NCI-H526 (cell line): Measurements from ENCODE around the gene CRELD2.

Experiments used
- DNase-seq, 2 experiments: peaks; one replicate each; lab custom pipeline; 2025; lab: John Stamatoyannopoulos, UW

CRELD2 gene

GRCh38 chr22:49929994-49930575 is 11.7 kb downstream of the CRELD2 start:
- no peak for DNase-seq

DNA sequence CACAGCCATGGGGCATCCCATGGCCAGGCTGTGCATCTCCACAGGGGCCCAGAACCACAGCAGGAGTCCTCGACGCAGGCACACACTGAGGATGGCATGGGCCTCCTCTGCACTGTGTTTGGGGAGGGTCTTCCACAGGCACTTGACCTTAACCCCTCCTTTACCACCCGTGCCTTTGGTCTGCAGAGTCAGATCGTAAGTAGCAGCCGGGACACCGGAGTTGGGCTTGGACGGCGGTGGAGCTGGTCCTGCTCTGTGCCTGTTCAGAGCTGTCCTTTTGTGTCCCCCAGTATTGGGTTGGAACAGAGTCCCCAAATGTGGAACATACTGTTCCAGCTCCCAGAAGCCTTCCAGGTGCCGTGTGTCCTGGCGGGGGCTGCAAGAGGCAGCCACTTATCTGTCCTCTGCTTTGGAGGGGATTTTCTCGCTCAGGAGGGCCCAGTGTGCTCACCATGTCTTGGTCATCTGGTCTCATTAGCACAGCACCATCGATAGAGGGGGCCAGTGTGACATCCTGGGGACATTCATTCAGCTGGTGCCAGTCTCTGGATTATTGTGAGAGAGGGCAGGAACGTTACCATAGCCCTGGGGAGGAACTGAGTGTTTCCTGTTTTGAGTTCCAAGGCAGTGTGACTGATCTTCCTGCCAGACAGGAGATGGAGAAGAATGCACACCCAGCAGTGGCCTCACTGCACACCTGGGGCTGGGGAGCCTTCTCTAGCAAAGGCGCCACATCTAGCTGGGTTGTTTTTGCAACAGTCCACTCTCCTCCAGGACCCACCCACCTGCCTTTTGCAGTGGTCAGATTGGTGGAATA is 12.4 kb downstream of the CRELD2 start:
- peak; percentile 13 to 61 for DNase-seq

GRCh38 chr22:49933236-49934159 is 15.1 kb downstream of the CRELD2 start:
- DNase-seq: no peak

- no peak for DNase-seq
Measured at GRCh38 chr22:49934160-49934890, 15.9 kb downstream of the CRELD2 start.

- DNase-seq: peak in 1 of 2 experiments; percentile 23
Measured at GRCh38 chr22:49934891-49935557, 16.6 kb downstream of the CRELD2 start.

- no peak for DNase-seq
Measured at GRCh38 chr22:49935561-49935960, 17.1 kb downstream of the CRELD2 start.

DNA sequence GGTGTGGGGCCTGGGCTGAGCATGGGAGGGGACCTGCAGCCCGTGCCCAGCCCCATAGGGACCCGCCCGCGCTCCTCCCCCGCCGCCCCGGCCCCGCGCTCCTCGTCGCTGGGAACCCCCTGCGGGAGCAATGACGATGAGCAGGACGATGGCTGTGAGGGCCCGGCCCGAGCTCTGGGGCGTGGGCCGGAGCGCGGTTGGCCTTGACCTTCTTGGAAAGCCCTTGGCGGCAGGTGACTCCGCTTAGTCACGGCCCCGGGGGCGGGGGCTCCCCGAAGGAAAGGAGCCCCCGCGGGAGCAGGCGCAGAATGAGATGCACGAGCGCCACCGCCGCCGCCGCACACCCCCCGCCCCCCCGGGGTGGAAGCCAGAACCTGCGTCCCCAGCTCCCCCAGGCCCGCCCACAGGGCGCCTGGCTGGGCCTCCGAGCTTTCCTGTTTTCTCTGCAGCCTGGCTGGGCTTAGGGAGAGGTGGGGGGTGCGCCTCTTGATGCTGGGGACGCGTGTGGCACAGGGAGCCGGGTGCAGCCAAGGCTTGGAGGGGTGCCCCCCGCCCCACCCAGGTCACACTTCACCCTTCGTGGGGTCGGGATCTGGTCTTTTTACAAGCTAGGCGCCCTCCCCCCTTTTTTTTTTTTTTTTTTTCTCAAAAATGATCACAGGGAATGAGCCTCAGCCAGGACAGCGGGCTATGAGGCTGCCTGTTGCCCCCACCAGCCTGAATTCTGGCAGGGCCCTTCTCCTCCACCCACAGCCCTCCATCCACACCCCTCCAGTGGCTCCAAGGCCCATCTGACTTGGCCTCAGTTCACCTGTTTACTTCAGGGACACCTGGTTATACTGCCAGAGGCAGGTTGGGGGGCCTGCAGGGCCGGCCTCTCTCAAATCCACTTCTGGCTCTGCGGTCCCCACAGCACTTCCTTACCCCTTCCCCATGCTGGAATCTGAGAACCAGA is 17.9 kb downstream of the CRELD2 start:
- DNase-seq: peak in 1 of 2 experiments; percentile 48

DNA sequence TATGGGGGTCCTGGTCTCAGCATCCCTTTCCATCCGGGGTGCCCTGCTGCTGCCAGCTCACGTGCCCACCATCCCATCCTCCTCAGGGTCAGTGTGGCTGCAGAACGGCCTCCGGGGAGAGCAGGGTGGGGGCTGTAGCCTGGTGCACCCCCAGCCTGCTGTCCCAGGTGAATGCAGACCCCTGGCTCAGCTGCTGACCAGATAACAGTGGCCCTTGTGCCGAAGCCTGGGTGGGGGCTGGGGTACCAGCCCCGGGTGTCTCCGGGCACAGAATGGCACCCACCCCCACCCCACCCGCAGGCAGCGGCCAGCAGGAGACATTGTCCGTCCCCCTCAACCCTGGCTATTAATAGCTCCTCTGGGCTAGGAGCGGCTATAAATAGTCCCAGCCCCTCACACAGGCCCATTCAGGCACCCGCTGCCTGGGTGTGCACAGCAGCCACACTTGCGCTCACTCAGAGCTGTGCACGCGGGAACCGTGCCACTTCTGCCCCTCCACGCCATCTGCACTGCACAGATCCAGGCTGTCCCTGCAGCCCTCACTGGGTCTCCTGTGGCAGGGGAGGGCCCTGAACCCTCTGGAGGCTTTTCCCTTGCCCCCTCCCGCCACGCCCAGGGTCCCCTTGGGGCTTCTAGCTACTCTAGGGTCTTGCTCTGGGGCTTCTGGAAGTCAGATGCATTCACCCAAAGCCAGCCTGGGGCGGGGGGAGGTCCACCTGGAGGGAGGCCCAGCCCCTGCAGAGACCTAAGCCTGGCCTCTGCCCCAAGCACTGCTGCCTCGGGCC is 18.7 kb downstream of the CRELD2 start:
- peak in 1 of 2 experiments; percentile 22 for DNase-seq

DNA sequence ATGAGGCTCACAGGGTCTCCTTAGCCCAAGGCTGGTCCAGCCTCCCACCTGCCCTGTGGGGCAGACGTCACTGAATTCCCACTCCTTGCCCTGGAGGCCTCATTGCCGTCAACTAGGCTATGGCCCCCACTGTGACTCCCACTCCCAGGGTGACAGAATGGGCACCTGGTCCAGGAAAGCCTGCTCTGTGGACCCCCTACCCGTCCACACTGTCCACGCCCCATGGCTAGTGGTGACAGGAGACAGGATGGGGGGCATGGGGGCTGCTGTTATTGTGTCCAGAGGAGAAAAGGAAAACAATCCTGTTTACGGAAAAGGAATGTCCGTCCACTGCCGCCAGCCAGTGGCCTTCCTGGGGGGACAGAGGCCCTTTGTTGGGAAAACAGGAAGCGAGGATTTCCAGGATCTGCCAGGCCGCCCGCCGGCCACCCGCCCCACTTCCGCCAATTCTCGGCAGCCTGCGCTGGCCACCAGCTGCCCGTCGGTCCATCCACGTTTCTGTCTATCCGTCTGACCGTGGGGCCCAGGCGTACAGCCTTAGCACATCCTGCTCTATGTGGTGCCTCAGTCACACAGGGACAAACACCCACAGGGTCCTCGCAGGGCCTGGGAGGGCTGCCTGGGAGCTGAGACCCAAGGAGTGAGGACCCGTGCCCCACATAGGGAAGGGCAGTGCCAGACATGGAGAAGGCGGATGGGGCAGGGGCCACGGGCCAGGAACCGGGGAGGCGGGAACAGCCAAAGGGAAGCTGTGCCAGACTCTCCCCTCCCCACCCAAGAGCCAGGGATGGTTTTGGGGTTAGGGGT is 19.5 kb downstream of the CRELD2 start:
- DNase-seq: no peak

DNA sequence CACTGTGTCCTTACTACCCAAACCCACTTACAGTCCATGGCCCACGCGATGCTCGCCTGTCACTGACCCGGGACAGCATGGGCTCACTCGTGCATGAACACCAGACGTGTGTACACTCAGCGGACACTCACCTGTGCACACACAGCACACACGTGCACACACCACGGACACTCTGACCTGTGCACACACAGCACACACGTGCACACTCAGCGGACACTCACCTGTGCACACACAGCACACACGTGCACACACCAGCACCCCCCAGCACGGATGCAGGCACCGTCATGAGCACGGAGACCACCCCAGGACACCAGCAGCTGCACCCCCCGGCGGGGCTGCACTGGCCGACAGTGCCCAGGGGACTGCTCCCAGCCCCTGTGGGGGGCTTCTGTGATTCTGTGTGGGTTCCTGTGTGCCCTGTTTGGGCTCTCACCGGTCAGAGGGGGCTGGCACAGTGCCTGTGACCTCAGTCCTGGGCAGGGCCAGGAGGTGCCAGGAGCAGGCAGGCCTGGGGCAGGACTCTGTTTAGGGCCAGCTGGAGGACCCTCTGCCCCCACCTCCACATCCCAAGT is 20.2 kb downstream of the CRELD2 start:
- DNase-seq: no peak

GRCh38 chr22:49941507-49942316 is 23.3 kb downstream of the CRELD2 start:
- no peak for DNase-seq

DNA sequence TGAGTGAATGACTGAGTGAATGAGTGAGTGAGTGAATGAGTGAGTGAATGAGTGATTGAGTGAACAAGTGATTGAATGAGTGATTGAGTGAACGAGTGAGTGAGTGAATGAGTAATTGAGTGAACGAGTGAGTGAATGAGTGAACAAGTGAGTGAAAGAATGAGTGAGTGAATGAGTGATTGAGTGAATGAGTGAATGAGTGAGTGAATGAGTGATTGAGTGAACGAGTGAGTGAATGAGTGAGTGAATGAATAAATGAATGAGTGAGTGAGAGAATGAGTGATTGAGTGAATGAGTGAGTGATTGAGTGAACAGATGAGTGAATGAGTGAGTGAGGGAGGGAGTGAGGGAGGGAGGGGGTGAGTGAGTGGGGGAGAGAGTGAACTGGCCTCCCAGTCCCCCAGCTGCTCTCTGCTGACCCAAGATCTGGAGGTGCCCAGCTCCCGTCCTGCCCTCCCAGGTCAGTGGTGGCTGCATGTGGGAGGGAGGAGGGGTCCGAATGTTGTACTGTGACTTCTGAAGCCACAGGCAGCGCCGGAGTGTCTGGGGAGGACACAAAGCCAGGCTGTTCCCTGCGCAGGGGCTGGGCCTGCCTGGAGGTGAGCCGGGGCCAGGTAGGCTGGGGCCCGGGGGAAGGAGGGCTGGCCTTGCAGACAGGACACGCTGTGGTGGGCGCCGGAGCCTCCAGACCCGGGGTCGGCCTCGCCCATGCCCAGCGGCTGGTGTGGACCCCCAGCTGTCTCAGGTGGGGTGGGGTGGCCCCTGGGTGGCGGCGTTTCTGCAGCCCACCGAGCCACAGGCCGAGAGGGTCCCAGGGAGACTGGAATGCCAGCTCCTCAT is 24.4 kb downstream of the CRELD2 start:
- DNase-seq: peak in 1 of 2 experiments; percentile 22

DNA sequence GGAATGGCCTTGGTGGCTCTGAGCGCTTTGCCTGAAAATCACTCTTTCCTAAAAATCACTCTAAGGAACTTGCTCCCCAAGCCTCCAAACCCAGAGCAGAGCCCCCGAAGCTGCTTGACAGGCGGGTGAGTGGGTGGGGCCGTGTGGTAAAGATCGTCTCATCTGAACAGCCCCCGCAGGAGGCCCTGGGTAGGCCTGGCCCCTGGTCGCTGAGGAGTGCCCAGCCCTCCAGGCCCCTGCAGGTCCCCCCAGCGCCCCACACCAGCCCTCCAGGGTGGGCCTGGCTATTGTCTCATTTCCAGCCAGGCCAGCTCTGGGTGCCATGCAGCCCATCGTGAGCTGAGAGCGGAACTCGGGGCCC is 25.0 kb downstream of the CRELD2 start:
- DNase-seq: no peak

DNA sequence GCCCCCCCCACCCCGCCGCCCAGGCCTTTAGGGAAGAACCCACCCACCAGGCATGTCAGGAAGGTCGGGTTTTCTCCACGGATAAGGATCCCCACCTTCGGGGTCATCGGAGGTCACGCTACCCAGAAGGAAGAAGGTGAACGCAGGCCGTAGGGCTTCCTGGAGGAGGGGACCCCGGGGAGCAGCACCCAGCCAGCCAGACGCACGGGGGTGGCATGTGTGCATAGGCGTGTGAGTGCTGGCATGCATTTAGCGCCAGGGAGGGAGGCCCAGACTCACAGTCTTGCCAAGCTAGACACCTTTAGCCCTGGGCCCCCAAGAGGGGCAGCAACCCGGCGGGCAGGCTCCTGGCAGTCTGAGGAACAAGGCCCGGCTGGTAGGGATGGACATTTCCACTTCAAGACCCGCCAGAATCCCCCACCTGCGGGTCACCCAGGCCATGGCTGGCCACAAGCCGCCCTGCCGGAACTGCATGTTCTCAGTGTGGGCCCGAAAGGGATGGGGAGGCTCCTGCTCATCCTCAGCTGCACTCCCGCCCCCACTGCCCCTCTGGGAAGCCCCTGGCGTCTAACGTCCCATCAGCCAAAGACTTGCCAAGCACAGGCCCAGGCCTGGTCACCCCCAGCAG is 25.5 kb downstream of the CRELD2 start:
- no peak for DNase-seq

DNA sequence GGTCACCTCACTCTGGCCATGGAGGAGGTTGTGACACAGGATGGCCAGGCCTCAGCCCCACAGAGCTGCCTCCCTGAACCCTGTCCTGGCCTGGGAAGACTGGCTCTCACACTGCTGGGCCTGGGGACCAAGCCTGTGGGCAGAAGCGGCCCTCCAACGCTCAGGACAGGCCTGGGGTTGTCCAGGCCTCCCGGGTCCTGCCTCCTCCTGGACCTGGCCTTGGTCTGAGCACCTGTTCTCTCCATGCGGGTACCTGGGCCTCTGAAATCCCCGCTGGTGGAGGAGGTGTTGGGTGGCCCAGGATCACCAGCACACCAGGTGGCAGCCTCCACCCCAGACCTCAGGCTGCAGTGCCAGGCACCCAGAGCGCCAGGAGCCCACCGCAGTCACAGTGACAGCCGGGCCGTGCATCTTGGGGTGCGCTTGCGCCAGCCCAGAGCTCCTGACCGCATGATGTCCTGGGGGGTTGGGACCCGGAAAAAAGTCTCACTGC is 26.0 kb downstream of the CRELD2 start:
- DNase-seq: no peak
